ENCODE measurements around the gene METTL25.

DNA sequence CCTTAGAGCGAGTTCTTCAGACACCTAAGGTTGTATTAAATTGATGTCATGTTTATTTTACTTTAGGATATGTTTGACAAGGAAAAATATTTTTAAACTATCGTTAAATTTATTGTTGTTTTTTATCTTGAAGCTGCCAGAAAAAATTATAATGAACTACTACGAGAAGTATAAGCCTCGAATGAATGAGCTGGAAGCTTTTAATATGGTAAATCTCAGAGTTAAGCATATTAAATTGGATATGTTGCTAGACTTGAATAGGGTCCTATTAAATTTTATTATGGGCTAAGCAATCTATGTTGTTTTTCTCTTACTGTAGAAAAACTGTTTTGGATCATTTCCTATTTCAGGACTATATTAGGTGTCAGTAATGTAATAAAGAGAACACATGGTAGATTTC, 118.2 kb downstream of the METTL25 start:
- TF ChIP-seq CTCF (IDR thresholded peaks at IDR 0.05): no peak
- no peak for TF ChIP-seq POLR2A (IDR thresholded peaks at IDR 0.05)

Measured in adrenal gland (tissue), 5 donors.